Stimulated activated CD8-positive, alpha-beta memory T cell treated with anti-CD3 and anti-CD28 coated beads, Interleukin-12 subunit alpha, Interleukin-12 subunit beta, amount 100 ng/mL, for 24 hours (primary cell): ENCODE measurements around the gene MCF2L.
"Not testable (repeated sequence)": the region's sequence is repeated elsewhere in the genome, so short reads cannot be mapped to it uniquely, and the experiment has no call there.

Experiments
- DNase-seq: peaks from one replicate; pipeline ENCODE4 v3.0.0-alpha.2; 2020; ENCODE audit errors: extremely low read depth

MCF2L gene, protein sequence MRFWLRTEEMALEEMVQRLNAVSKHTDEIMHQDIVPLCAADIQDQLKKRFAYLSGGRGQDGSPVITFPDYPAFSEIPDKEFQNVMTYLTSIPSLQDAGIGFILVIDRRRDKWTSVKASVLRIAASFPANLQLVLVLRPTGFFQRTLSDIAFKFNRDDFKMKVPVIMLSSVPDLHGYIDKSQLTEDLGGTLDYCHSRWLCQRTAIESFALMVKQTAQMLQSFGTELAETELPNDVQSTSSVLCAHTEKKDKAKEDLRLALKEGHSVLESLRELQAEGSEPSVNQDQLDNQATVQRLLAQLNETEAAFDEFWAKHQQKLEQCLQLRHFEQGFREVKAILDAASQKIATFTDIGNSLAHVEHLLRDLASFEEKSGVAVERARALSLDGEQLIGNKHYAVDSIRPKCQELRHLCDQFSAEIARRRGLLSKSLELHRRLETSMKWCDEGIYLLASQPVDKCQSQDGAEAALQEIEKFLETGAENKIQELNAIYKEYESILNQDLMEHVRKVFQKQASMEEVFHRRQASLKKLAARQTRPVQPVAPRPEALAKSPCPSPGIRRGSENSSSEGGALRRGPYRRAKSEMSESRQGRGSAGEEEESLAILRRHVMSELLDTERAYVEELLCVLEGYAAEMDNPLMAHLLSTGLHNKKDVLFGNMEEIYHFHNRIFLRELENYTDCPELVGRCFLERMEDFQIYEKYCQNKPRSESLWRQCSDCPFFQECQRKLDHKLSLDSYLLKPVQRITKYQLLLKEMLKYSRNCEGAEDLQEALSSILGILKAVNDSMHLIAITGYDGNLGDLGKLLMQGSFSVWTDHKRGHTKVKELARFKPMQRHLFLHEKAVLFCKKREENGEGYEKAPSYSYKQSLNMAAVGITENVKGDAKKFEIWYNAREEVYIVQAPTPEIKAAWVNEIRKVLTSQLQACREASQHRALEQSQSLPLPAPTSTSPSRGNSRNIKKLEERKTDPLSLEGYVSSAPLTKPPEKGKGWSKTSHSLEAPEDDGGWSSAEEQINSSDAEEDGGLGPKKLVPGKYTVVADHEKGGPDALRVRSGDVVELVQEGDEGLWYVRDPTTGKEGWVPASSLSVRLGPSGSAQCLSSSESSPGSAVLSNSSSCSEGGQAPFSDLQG

GRCh38 chr13:112968910-112969691 is at the start of gene MCF2L:
Gene MCF2L (plus strand): TSS chr13:112969214. CDS start chr13:112969380, 166 bp downstream.
- DNase-seq = peak; percentile 25

GRCh38 chr13:112923962-112924361 is 45.1 kb upstream of the MCF2L start:
- no peak for DNase-seq

- DNase-seq = no peak
Measured at GRCh38 chr13:112924365-112924764, 44.6 kb upstream of the MCF2L start.

DNA sequence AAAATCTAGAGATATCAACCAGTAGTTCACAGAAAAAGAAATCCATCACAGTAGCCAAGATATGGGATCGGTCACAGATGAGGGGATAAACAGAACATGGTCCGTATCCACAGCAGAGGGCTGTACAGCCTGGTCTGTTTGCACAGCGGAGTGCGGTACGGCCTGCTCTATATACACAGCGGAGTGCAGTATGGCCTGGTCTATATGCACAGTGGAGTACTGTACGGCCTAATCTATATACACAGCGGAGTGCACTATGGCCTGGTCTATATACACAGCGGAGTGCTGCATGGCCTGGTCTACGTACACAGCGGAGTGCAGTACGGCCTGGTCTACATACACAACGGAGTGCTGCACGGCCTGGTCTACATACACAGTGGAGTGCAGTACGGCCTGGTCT is 43.0 kb upstream of the MCF2L start:
- no peak for DNase-seq

DNA sequence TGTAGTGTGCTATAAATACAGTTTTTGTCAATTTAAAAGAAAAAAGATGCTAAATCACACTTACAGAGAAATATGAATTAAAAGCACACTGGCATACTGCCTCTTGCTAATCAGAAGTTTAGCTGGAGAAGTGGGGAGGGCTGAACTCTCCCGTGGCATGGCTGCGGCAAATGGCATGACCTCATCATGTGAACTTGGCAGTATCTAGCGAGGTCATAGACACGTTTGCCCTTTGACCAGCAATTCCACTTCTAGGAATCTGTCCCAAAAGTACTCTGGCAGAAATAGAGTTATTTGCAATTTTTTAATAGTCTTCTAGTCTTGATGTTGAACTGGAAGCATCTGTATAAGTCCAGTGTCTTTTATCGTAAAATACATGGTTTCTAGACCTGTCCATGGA is 42.0 kb upstream of the MCF2L start:
- DNase-seq = no peak

DNA sequence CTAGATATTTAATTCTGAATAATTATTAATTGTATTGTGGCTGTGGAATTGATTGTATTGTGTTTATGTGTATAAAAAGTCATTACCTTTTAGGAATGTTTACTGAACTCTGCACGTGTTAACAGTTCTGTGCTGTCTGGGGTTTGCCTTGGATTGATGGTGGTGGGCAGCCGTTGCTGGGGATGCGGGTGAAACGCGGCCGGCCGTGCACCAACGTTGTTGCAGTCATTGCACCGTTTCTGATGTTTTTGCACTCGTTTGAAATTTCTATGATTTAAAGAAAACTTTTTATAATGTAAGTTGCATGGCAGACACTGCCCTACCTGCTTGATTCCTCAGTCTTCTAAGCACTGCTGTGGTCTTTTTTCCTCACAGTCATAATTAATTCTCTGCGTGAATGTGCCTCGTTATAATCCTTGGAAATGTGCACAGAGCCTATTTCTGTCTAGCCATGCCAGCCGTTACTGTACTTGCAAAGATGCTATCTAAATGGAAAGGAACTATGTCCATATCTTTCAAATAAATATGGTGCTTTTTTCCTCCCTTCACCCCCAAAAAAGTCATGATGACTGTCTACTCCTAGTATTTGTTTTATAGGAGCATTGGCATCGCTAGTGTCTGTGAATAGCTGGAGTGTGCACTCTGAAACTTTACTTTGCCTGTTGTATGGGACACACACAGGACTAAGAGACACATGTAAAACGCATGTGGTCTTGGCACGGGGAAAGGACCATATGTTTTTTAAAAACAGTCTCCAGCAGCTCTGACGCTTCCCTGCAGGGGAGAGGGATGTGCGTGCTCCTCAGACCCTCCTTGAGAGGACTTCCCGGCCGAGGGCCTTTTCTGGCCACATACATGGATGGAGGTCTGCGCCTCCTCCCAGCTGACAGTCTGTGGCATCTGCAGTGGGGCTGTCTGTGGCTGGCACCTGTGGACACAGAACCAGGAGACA is 40.7 kb upstream of the MCF2L start:
- no peak for DNase-seq

- DNase-seq = no peak
Measured at GRCh38 chr13:112928972-112929782, 39.8 kb upstream of the MCF2L start.

DNA sequence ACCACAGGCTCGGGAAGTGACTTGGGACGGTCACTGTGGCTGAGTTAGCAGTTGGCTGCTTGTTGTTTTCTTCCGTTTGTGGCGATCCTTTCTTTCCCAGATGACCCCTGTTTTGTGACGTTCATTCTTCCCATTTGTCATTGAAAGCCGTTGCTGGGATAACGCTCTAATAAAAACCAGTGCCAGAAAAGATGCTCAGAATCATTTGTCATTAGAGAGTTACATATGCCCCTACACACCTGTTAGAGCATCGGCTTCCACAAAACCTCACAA is 39.3 kb upstream of the MCF2L start:
- DNase-seq = no peak

GRCh38 chr13:112930192-112930591 is 38.8 kb upstream of the MCF2L start:
- no peak for DNase-seq

DNA sequence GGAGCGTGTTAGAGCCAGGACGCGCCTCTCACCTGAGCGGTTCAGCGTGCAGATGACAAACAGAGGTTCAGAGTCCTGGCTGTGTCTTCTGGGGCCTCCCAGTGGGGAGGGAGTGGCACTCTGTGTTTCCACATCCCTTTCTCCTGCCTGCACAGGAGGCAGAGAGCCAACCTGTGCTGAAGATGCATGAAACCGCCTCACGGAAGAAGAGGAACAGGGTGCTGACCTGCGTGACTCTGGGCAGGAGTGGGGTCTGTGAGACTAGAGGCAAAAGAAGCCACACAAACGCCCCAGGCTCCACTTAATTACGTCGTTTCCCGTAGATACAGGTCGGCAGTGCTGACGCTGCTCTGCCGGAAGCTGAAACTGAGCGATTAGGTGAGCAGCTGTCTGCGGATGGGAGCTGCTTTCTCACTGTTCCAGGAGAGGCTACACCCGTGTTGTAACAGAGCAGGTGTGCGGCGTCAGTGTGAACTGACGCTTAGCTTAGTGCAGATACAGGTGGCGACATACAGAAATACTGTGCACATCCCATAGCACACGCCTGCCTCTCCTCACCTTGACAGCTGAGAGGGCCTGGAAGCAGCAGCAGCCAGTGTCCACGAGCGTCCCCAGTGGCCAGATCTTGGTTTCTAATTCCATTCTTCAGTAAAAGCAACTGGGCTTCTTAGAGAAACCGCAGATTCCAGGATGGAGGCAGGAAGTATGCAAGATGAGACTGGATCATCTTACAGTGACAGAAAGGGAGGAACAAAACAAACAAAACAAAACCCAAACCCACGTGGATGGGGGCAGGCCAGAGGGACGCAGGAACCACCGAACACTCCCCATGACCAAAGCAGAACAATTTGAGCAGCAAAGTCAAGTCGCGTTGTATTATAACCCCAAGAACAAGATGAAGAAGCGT is 37.7 kb upstream of the MCF2L start:
- no peak for DNase-seq

GRCh38 chr13:112932971-112933370 is 36.0 kb upstream of the MCF2L start:
- no peak for DNase-seq

GRCh38 chr13:112933649-112934048 is 35.4 kb upstream of the MCF2L start:
- DNase-seq = no peak

DNA sequence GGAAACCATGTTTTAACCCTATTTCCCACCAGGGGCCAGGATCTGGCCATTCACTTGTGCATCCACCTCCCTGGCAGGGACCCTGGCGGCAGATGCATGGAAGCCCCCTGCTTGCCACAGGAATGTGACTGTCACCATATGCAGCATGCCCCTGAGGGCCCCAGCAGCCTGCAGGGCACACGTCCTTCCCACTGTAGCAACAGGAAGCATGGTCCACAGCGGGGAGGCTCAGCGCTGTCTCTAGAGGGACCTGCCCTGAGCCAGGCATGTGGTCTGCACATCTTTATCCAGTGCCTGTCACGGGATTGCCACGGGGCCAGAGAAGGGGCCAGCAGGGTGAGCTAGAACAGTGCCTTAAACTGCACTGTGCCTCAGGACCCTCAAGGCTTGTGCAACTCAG is 34.9 kb upstream of the MCF2L start:
- DNase-seq = no peak

DNA sequence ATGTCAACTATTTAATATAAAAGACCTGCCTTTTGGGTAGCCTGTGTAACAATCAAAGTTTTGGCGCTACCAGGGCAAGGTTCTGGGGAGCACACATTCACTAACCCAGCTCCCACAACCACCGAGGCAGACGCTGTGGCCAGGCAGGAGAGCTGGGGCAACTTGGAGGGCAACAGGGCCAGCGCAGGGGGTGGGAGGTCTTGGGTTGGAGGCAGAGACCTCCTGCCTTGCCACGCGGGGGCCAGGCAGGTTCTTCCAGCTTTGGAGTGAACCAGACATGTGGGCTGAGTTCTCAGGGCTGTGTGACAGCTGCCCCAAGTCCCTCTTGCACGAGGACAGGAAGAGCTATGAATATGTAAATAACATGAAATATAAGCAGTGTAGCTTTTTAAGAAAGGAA is 30.3 kb upstream of the MCF2L start:
- DNase-seq = no peak

GRCh38 chr13:112940236-112940635 is 28.8 kb upstream of the MCF2L start:
- DNase-seq = no peak

DNA sequence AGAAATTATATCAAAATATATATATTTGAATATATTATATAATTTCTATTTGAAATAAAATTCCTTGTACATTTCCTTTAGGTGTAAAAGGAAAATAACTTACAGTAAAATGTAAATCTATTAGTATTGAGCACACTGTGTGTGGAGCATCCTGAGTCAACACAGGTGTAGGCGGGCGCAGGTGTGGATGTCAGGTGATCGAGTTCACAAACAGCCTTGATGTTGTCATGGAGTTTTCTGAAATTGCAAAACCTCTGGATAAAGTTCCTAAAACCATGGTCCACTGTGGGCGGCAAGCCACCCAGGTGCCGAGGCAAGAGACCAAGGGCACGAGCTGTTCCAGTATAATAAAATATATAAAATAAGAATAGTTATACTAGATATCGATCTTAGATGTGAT is 27.7 kb upstream of the MCF2L start:
- DNase-seq = no peak

- not testable (repeated sequence) for DNase-seq
Measured at GRCh38 chr13:112941765-112942164, 27.2 kb upstream of the MCF2L start.

DNA sequence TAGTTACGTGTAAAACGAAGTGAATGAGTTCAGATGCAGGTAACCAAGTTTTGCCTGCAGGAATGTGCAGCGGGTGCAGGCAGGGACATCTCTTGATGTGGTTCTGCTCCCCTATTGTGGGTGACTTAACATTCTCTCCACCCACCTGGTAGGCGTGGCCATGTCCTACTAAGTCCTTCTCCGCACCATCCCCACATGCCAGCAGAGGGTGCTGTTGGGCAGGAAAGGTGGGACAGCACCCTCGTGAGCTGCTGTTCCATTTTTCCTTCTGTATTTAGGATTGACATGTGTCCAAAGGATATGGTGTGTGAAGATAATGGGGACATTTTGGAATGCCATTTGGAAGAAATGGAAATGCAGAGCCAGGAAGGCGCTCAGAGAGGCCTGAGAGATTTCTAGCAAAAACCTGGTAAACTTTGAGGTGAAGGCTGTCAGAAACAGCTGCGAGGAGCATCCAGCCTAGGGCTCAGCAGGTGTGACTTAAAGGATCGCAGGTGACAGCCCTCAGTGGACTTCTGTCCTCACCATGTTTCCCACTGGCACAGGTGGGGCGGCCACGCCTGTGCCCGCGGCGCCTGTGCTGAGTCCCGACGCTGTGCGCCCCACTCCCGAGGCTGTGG is 26.2 kb upstream of the MCF2L start:
- DNase-seq = peak; percentile 95
